GM23338 (cell line): ENCODE data around the gene HIGD1B. TPM values are rescaled to one million over a fixed set of nuclear protein-coding genes. Genes with fewer than 3 reads are reported as not detected.

Experiments
- ATAC-seq: fragments of 200-7000 bp; cut with Tn5 transposase; 3 replicates; pipeline ENCODE4 v1.9.1; 2020
- DNase-seq: peaks from one replicate; pipeline ENCODE4 v3.0.0-alpha.2; 2015; ENCODE audit warnings: low spot score
- H2AFZ ChIP-seq: fragments of 200-600 bp; sonication (generic); 2 replicates; pipeline ENCODE4 v1.8.0; 2016; ENCODE audit warnings: antibody characterized with exemption, mild to moderate bottlenecking, moderate library complexity
- H3F3A ChIP-seq: fragments of 200-600 bp; sonication (generic); replicated peaks from 2 replicates; pipeline ENCODE4 v1.8.0; 2017; ENCODE audit warnings: antibody characterized with exemption, mixed run types, low read depth
- H3K27ac ChIP-seq: fragments of 200-600 bp; sonication (generic); 2 replicates; pipeline ENCODE4 v1.6.1; 2016; ENCODE audit warnings: low read depth
- H3K27me3 ChIP-seq: fragments of 200-600 bp; sonication (generic); 2 replicates; pipeline ENCODE4 v1.8.0; 2016; ENCODE audit warnings: mild to moderate bottlenecking, mixed run types, moderate library complexity; ENCODE audit not compliant: insufficient read depth
- H3K36me3 ChIP-seq: fragments of 200-600 bp; sonication (generic); 2 replicates; pipeline ENCODE4 v1.8.0; 2016; ENCODE audit warnings: mild to moderate bottlenecking; ENCODE audit not compliant: insufficient read depth
- H3K4me1 ChIP-seq: fragments of 200-600 bp; sonication (generic); 2 replicates; pipeline ENCODE4 v1.8.0; 2016; ENCODE audit warnings: mild to moderate bottlenecking, moderate library complexity; ENCODE audit not compliant: insufficient read depth
- H3K4me2 ChIP-seq: fragments of 200-600 bp; sonication (generic); 2 replicates; pipeline ENCODE4 v1.7.1; 2017; ENCODE audit warnings: mixed run types
- H3K4me3 ChIP-seq: fragments of 200-600 bp; sonication (generic); 2 replicates; pipeline ENCODE4 v1.6.1; 2016; ENCODE audit warnings: mixed run types
- H3K79me2 ChIP-seq: fragments of 200-600 bp; sonication (generic); replicated peaks from 2 replicates; pipeline ENCODE4 v1.8.0; 2017; ENCODE audit warnings: mild to moderate bottlenecking; ENCODE audit not compliant: insufficient read depth
- H3K9me2 ChIP-seq: fragments of 200-600 bp; sonication (generic); 2 replicates; pipeline ENCODE4 v1.8.0; 2017; ENCODE audit not compliant: insufficient read depth
- H4K20me1 ChIP-seq: fragments of 200-600 bp; sonication (generic); replicated peaks from 2 replicates; pipeline ENCODE4 v1.8.0; 2017; ENCODE audit warnings: mild to moderate bottlenecking; ENCODE audit not compliant: insufficient read depth
- H3K27ac Mint-ChIP-seq: 2 replicates; pipeline ENCODE4 v1.8.0; 2020; ENCODE audit warnings: inconsistent platforms, mild to moderate bottlenecking, moderate library complexity, mixed read lengths
- H3K27me3 Mint-ChIP-seq: 3 replicates; pipeline ENCODE4 v1.8.0; 2022; ENCODE audit warnings: low read depth, mild to moderate bottlenecking, moderate library complexity, mixed read lengths, inconsistent platforms; ENCODE audit not compliant: insufficient read depth, poor library complexity
- H3K36me3 Mint-ChIP-seq: 3 replicates; pipeline ENCODE4 v1.8.0; 2021; ENCODE audit warnings: low read depth, mild to moderate bottlenecking, inconsistent platforms, moderate library complexity, mixed read lengths
- H3K4me1 Mint-ChIP-seq: 3 replicates; pipeline ENCODE4 v1.8.0; 2020; ENCODE audit warnings: mild to moderate bottlenecking, inconsistent platforms, mixed read lengths
- H3K4me3 Mint-ChIP-seq: 3 replicates; pipeline ENCODE4 v1.8.0; 2021; ENCODE audit warnings: moderate library complexity, mild to moderate bottlenecking, inconsistent platforms, mixed read lengths
- H3K9me3 Mint-ChIP-seq: 3 replicates; pipeline ENCODE4 v1.8.0; 2020; ENCODE audit warnings: moderate library complexity, mild to moderate bottlenecking, inconsistent platforms, mixed read lengths
- CREB1 ChIP-seq: fragments of 250-450 bp; sonication (Bioruptor Pico); IDR thresholded peaks from 2 replicates; pipeline ENCODE4 v1.5.0; 2020; ENCODE audit warnings: low read depth, mild to moderate bottlenecking, moderate library complexity
- CTCF ChIP-seq, 2 experiments: fragments of 200-600 bp in 1 of 2; sonication (generic) in 1 of 2; conservative IDR thresholded peaks; 2 replicates each; pipeline versions ENCODE4 v1.5.1 to v1.6.1; 2016 to 2017; ENCODE audit warnings: antibody characterized with exemption in 2 of 2, low read depth in 2 of 2, mild to moderate bottlenecking in 2 of 2, moderate library complexity in 1 of 2
- ETS1 ChIP-seq: IDR thresholded peaks from 2 replicates; pipeline ENCODE4 v1.6.1; 2016; ENCODE audit warnings: antibody characterized with exemption
- EZH2 ChIP-seq: fragments of 200-600 bp; sonication (generic); IDR thresholded peaks from one replicate; pipeline ENCODE4 v1.8.0; 2017; ENCODE audit warnings: antibody characterized with exemption, mild to moderate bottlenecking, low read depth; ENCODE audit not compliant: unreplicated experiment
- EZH2phosphoT487 ChIP-seq: fragments of 200-600 bp; sonication (generic); IDR thresholded peaks from one replicate; pipeline ENCODE4 v1.8.1; 2018; ENCODE audit warnings: antibody characterized with exemption; ENCODE audit not compliant: unreplicated experiment
- JUNB ChIP-seq: IDR thresholded peaks from one replicate; pipeline ENCODE4 v1.6.1; 2016; ENCODE audit warnings: antibody characterized with exemption; ENCODE audit not compliant: unreplicated experiment
- NANOG ChIP-seq: IDR thresholded peaks from 2 replicates; pipeline ENCODE4 v1.6.1; 2016; ENCODE audit warnings: antibody characterized with exemption, borderline replicate concordance
- POLR2AphosphoS5 ChIP-seq: IDR thresholded peaks from 2 replicates; pipeline ENCODE4 v1.6.1; 2016; ENCODE audit warnings: antibody characterized with exemption, low read depth
- STAT1 ChIP-seq: IDR thresholded peaks from one replicate; pipeline ENCODE4 v1.6.1; 2016; ENCODE audit warnings: antibody characterized with exemption; ENCODE audit not compliant: unreplicated experiment
- ZNF114 ChIP-seq: fragments of 250-450 bp; sonication (Bioruptor Pico); IDR thresholded peaks from 2 replicates; pipeline ENCODE4 v1.5.0; 2020; ENCODE audit warnings: mild to moderate bottlenecking, moderate library complexity
- ZNF331 ChIP-seq: fragments of 250-450 bp; sonication (Bioruptor Pico); IDR thresholded peaks from 2 replicates; pipeline ENCODE4 v1.5.0; 2020; ENCODE audit warnings: low read depth, mild to moderate bottlenecking, moderate library complexity
- polyA plus RNA-seq: library from polyadenylated mRNA; unstranded; fragments of >200 nt; fragmentation: Nextera tagmentation; extraction: Ambion mirVana; gene quantifications from 2 replicates; pipeline ENCODE4 v1.2.1, GENCODE V29; 2016
- total RNA-seq: library from RNA; depleted of rRNA; stranded (reverse); fragments of >200 nt; shearing (Covaris generic); gene quantifications from 2 replicates; pipeline ENCODE4 v1.2.3, GENCODE V29; 2014
- TF ChIP-seq, protein P1 (sequence below): fragments of 250-450 bp; sonication (Bioruptor Pico); IDR thresholded peaks from 2 replicates; pipeline ENCODE4 v1.5.0; 2020; ENCODE audit warnings: mild to moderate bottlenecking, moderate library complexity
- TF ChIP-seq, protein P2 (sequence below): IDR thresholded peaks from one replicate; pipeline ENCODE4 v1.6.1; 2018; ENCODE audit warnings: antibody characterized with exemption; ENCODE audit not compliant: unreplicated experiment

The HIGD1B gene
- total and polyA plus RNA-seq, 2 experiments from 2014 or later = not detected

GRCh38 chr17:44854192-44854591, 6.5 kb downstream of the HIGD1B start:
- Mint-ChIP-seq H3K36me3 (peaks cover 88% of the 10 kb centered on the region), H3K27me3 (peaks cover 2% of the 10 kb centered on the region), H3K27ac (no peak overlapping the region), H3K4me1 (peaks cover under 1% of the 10 kb centered on the region; the same call in 1 of the 3 replicates), H3K4me3 (no peak overlapping the region), H3K9me3 (no peaks in the 10 kb centered on the region)
- Histone ChIP-seq H3K79me2 (no peaks in the 10 kb centered on the region), H3K4me3 (no peak overlapping the region), H3K36me3 (peaks cover 42% of the 10 kb centered on the region), H3F3A (0 out of 2 replicates have a peak, but pooled peaks cover 7% of the 10 kb centered on the region), H3K4me2 (no peak overlapping the region), H3K9me2 (no peaks in the 10 kb centered on the region), H3K27me3 (no peaks in the 10 kb centered on the region), H3K4me1 (no peaks in the 10 kb centered on the region), H4K20me1 (peaks cover 7% of the 10 kb centered on the region; the same call in 1 of the 2 replicates), H2AFZ (no peak overlapping the region), H3K27ac (no peak overlapping the region)
- DNase-seq (no peak), ATAC-seq (no peak)
- TF ChIP-seq, protein P1, sequence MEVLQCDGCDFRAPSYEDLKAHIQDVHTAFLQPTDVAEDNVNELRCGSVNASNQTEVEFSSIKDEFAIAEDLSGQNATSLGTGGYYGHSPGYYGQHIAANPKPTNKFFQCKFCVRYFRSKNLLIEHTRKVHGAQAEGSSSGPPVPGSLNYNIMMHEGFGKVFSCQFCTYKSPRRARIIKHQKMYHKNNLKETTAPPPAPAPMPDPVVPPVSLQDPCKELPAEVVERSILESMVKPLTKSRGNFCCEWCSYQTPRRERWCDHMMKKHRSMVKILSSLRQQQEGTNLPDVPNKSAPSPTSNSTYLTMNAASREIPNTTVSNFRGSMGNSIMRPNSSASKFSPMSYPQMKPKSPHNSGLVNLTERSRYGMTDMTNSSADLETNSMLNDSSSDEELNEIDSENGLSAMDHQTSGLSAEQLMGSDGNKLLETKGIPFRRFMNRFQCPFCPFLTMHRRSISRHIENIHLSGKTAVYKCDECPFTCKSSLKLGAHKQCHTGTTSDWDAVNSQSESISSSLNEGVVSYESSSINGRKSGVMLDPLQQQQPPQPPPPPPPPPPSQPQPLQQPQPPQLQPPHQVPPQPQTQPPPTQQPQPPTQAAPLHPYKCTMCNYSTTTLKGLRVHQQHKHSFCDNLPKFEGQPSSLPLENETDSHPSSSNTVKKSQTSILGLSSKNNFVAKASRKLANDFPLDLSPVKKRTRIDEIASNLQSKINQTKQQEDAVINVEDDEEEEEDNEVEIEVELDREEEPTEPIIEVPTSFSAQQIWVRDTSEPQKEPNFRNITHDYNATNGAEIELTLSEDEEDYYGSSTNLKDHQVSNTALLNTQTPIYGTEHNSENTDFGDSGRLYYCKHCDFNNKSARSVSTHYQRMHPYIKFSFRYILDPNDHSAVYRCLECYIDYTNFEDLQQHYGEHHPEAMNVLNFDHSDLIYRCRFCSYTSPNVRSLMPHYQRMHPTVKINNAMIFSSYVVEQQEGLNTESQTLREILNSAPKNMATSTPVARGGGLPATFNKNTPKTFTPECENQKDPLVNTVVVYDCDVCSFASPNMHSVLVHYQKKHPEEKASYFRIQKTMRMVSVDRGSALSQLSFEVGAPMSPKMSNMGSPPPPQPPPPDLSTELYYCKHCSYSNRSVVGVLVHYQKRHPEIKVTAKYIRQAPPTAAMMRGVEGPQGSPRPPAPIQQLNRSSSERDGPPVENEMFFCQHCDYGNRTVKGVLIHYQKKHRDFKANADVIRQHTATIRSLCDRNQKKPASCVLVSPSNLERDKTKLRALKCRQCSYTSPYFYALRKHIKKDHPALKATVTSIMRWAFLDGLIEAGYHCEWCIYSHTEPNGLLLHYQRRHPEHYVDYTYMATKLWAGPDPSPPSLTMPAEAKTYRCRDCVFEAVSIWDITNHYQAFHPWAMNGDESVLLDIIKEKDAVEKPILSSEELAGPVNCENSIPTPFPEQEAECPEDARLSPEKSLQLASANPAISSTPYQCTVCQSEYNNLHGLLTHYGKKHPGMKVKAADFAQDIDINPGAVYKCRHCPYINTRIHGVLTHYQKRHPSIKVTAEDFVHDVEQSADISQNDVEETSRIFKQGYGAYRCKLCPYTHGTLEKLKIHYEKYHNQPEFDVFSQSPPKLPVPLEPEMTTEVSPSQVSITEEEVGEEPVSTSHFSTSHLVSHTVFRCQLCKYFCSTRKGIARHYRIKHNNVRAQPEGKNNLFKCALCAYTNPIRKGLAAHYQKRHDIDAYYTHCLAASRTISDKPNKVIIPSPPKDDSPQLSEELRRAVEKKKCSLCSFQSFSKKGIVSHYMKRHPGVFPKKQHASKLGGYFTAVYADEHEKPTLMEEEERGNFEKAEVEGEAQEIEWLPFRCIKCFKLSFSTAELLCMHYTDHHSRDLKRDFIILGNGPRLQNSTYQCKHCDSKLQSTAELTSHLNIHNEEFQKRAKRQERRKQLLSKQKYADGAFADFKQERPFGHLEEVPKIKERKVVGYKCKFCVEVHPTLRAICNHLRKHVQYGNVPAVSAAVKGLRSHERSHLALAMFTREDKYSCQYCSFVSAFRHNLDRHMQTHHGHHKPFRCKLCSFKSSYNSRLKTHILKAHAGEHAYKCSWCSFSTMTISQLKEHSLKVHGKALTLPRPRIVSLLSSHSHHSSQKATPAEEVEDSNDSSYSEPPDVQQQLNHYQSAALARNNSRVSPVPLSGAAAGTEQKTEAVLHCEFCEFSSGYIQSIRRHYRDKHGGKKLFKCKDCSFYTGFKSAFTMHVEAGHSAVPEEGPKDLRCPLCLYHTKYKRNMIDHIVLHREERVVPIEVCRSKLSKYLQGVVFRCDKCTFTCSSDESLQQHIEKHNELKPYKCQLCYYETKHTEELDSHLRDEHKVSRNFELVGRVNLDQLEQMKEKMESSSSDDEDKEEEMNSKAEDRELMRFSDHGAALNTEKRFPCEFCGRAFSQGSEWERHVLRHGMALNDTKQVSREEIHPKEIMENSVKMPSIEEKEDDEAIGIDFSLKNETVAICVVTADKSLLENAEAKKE (CRISPR knock-in tag) = no peak
- TF ChIP-seq ZNF114 (CRISPR knock-in tag) = no peak
- no peak for TF ChIP-seq EZH2phosphoT487
- TF ChIP-seq NANOG = no peak
- TF ChIP-seq JUNB = no peak
- TF ChIP-seq POLR2AphosphoS5 = no peak
- no peak for TF ChIP-seq EZH2
- no peak for TF ChIP-seq STAT1
- TF ChIP-seq CREB1 = no peak
- TF ChIP-seq, protein P2, sequence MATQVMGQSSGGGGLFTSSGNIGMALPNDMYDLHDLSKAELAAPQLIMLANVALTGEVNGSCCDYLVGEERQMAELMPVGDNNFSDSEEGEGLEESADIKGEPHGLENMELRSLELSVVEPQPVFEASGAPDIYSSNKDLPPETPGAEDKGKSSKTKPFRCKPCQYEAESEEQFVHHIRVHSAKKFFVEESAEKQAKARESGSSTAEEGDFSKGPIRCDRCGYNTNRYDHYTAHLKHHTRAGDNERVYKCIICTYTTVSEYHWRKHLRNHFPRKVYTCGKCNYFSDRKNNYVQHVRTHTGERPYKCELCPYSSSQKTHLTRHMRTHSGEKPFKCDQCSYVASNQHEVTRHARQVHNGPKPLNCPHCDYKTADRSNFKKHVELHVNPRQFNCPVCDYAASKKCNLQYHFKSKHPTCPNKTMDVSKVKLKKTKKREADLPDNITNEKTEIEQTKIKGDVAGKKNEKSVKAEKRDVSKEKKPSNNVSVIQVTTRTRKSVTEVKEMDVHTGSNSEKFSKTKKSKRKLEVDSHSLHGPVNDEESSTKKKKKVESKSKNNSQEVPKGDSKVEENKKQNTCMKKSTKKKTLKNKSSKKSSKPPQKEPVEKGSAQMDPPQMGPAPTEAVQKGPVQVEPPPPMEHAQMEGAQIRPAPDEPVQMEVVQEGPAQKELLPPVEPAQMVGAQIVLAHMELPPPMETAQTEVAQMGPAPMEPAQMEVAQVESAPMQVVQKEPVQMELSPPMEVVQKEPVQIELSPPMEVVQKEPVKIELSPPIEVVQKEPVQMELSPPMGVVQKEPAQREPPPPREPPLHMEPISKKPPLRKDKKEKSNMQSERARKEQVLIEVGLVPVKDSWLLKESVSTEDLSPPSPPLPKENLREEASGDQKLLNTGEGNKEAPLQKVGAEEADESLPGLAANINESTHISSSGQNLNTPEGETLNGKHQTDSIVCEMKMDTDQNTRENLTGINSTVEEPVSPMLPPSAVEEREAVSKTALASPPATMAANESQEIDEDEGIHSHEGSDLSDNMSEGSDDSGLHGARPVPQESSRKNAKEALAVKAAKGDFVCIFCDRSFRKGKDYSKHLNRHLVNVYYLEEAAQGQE = no peak
- TF ChIP-seq ETS1 = no peak
- no peak for TF ChIP-seq ZNF331 (CRISPR knock-in tag)
- TF ChIP-seq CTCF (conservative IDR thresholded peaks at IDR 0.05; ENCODE audit: low read depth in 2 of 2) = no peak
